ENCODE results near the gene RIPOR1. TPM values are rescaled to one million over a fixed set of nuclear protein-coding genes. Genes with fewer than 3 reads are reported as not detected.
"Not testable (repeated sequence)": the region's sequence is repeated elsewhere in the genome, so short reads cannot be mapped to it uniquely, and the experiment has no call there.

RIPOR1 gene
- total RNA-seq, 1 donor from 2014 or later = 74.9 TPM

DNA sequence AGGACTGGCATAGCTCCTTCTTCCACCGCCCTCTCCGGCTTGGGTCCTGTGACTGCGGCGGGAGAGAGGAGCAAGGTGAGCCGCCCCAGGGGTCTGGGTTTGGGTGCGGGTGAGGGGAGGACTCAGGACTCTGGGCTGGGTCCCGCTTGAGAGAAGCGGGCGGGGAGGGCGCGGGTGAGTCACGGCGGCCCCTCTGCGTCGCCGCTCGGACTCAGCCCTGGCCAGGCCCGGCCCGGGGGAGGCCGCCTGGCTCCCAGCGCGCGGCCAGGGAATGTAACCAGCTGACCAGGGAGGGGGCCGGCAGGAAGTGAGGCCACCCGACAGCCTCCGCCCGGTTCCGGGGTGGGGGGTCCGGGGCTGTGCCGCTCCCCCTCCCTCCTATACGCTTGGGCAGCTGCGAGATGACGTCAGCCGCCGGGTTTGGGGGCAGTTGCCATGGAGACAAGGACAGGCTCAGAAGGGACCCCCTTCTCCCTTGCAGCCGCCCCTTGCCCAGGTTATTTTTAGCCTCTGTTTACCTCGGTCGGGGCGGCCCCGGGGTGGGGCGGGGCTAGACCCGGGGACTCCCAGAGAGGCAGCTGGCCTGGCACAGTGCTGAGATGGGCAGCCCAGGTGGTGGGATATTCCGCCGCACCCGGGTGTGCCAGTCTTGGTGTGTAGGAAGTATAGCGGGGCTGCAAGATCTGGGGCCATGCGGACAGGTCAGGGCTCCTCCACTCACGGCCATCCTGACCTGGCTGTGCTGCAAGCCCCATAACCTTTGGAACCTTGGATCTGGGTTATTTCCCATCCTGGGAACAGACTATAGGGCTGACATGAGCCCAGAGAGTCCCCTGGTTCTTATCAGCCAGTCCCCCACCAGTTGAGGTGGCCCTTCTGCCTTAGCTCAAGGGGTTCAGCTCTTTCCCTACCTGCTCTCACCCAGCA is 1.6 kb downstream of the RIPOR1 start:
- TF ChIP-seq, protein P1, sequence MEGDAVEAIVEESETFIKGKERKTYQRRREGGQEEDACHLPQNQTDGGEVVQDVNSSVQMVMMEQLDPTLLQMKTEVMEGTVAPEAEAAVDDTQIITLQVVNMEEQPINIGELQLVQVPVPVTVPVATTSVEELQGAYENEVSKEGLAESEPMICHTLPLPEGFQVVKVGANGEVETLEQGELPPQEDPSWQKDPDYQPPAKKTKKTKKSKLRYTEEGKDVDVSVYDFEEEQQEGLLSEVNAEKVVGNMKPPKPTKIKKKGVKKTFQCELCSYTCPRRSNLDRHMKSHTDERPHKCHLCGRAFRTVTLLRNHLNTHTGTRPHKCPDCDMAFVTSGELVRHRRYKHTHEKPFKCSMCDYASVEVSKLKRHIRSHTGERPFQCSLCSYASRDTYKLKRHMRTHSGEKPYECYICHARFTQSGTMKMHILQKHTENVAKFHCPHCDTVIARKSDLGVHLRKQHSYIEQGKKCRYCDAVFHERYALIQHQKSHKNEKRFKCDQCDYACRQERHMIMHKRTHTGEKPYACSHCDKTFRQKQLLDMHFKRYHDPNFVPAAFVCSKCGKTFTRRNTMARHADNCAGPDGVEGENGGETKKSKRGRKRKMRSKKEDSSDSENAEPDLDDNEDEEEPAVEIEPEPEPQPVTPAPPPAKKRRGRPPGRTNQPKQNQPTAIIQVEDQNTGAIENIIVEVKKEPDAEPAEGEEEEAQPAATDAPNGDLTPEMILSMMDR (conservative IDR thresholded peaks at IDR 0.05; ENCODE audit: low read depth, low read length) = no peak
- DNase-seq (ENCODE audit: low read depth) = no peak
- peak overlapping the region; percentile 92 for H3K4me3 ChIP-seq (ENCODE audit: low read depth, low read length)

DNA sequence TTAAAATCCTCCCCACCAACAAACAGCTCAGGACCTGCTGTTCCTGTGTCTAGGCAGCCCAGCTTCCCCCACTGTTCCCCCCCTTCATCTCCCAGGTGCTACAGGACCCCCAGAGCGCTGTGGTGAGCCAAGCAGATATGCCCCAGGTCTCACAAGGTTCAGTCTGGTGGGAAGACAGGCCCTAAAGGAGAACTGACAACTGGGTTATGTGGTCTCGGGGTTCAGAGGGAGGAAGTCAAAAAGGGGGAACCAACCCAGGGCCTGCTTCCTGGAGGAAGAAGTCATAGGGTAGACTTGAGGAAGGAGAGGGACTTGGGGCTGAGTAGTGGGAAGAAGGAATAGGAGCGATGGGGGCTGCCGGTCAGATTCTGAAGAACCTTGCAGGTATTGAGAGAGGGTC is 2.6 kb downstream of the RIPOR1 start:
- peak overlapping the region; percentile 92 for H3K4me3 ChIP-seq (ENCODE audit: low read depth, low read length)
- TF ChIP-seq, protein P1 (conservative IDR thresholded peaks at IDR 0.05; ENCODE audit: low read depth, low read length) = no peak
- DNase-seq (ENCODE audit: low read depth) = no peak

DNA sequence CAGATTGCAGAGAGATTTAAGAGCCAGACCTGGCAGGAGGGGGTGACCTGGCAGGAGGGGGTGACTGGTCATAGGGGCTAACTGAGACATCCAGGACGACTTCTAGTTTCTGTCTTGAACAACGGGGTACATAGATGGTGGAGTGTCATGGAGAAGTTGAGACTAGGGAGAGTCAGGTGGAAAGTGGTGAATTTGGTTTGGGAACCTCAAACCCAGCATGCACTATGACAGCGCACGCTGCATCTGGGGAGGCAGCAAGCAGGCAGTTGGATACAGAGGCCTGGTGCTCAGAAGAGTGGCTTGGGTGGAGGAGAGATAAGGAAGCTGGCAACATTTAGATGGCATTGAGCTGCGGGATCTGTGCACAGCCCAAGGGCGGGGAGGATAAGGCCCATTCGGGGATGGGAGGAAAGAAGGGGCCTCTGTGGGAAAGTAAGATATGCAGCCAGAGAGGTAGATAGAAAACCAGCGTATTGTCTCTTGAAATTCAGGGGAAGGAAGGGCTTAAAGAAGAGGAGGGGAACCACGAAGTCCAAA is 4.5 kb downstream of the RIPOR1 start:
- H3K4me3 ChIP-seq (ENCODE audit: low read depth, low read length) = no peak overlapping the region
- no peak for DNase-seq (ENCODE audit: low read depth)
- TF ChIP-seq, protein P1 (conservative IDR thresholded peaks at IDR 0.05; ENCODE audit: low read depth, low read length) = no peak

DNA sequence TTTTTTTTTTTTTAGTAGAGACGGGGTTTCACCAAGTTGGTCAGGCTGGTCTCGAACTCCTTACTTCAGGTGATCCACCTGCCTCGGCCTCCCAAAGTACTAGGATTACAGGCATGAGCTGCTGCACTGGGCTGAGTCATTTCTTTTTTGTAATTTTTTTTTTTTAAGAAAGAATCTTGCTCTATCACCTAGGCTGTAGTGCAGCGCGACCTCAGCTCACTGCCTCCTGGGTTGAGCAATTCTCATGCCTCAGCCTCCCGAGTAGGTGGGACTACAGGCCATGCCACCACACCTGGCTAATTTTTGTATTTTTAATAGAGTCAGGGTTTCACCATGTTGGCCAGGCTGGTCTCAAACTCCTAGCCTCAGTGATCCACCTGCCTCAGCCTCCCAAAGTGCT is 5.4 kb downstream of the RIPOR1 start:
- H3K4me3 ChIP-seq (ENCODE audit: low read depth, low read length); DNase-seq (ENCODE audit: low read depth): not testable (repeated sequence)

DNA sequence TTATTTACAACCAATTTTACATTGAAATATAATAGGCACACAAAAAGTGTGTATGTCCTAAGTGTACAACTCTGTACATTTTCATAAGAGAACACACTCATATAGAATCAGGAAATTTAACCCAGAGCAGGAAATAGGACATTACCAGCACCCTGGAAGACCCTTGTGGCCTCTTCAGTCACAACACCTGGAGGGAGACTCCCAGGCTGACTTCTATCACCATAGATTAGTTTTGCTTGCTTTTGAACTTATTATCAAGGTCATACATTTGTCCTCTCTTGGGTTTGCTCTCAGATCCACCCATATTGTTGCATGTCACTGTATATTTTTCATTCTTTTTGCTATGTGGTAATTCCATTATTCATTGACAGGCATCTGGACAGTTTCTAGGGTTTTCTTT is 5.8 kb downstream of the RIPOR1 start:
- DNase-seq (ENCODE audit: low read depth) = no peak
- no peak overlapping the region for H3K4me3 ChIP-seq (ENCODE audit: low read depth, low read length)
- TF ChIP-seq, protein P1 (conservative IDR thresholded peaks at IDR 0.05; ENCODE audit: low read depth, low read length) = no peak

DNA sequence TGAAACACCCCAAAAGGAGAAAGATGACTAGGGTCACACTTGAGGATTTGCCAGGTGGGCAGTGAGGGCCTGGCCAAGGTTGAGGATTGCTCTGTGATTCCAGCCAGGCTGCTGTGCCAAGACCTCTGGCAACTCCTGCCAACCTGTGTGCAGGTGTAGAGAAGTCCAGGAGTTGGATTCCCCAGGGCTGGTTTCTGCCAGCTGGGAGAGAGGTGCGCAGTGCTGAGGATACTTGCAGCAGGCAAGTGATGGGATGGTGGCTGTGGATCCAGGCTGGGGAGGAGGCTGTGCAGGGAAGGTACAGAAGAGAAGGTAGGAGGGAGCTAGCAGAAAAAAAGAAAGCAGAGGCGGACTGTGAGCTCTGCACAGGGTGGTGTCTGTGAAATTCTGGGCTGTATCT is 6.6 kb downstream of the RIPOR1 start:
- TF ChIP-seq, protein P1 (conservative IDR thresholded peaks at IDR 0.05; ENCODE audit: low read depth, low read length) = no peak
- no peak overlapping the region for H3K4me3 ChIP-seq (ENCODE audit: low read depth, low read length)
- no peak for DNase-seq (ENCODE audit: low read depth)

DNA sequence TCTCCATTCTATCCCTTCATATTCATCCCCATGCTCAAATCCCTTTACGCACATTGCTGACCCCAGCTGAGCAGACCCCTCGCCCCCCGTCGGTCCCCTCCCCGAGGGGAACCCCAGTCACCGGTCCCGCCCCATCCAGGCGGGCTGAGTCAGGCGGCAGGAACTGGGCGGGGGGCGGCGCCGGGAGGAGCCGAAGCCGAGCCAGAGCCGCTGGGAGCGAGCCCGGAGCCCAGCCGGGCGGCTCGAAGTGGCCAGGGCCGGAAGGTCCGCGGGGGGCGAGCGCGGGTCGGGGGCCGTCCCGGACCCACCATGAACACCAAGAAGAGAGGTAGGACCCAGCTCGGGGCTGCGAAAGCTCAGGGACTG is 8.6 kb downstream of the RIPOR1 start:
- TF ChIP-seq, protein P1 (conservative IDR thresholded peaks at IDR 0.05; ENCODE audit: low read depth, low read length) = no peak
- DNase-seq (ENCODE audit: low read depth) = no peak

More for the DNA sequence above, 8.6 kb downstream of the RIPOR1 start:
- H3K4me3 ChIP-seq (ENCODE audit: low read depth, low read length) = peak overlapping the region; percentile 73
